ENCODE data around the gene LPCAT1.
A peak's percentile ranks its signal among the peaks of the same experiment; 100 is the strongest.

Gene LPCAT1

DNA sequence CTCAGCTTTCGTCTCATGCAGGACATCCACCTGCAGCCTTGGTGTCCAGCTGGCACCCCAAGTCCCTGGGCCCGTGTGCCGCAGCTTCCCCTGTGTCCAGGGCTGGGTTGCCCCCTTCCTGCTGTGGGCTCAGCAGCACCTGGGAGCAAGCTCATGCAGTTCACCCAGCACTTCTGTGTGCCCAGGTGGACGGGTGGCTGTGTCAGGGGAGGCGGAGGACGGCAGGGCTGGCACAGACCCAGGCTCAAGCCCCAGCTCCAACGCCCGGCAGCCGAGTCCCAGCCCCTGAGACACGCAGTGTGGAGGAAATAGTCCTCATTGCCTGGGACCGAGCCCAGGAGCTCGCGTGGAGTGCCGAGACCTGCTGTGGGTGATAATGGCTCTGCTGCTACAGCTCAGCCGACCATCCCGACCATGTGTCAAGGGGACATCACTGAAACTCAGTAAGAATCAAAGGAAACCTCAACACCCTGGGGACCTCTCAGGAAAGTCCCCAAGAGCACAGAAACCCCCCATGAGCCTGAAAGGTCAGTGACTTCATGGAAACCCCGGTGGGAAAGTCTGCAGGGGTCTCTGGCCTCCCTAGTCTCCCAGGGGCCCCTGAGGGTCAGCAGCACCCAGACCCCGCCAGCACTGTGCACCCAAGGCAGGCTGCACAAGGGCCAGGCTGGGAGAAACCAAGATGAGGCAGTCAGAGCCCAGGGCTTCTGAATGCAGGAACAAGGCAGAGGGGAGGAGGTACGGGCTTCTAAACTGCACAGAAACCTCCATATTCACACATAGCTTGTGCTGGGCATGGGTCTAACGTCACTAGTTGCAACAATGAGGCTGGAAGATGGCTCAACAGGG, 38.8 kb downstream of the LPCAT1 start:
- Mint-ChIP-seq H3K9me3 (no peaks in the 10 kb centered on the region), H3K27me3 (no peaks in the 10 kb centered on the region), H3K4me3 (no peak overlapping the region), H3K36me3 (ENCODE audit: low read depth) (peaks cover 75% of the 10 kb centered on the region), H3K4me1 (ENCODE audit: low read depth) (peaks cover 38% of the 10 kb centered on the region), H3K27ac (peak overlapping the region; percentile 81)
- no peak for DNase-seq

DNA sequence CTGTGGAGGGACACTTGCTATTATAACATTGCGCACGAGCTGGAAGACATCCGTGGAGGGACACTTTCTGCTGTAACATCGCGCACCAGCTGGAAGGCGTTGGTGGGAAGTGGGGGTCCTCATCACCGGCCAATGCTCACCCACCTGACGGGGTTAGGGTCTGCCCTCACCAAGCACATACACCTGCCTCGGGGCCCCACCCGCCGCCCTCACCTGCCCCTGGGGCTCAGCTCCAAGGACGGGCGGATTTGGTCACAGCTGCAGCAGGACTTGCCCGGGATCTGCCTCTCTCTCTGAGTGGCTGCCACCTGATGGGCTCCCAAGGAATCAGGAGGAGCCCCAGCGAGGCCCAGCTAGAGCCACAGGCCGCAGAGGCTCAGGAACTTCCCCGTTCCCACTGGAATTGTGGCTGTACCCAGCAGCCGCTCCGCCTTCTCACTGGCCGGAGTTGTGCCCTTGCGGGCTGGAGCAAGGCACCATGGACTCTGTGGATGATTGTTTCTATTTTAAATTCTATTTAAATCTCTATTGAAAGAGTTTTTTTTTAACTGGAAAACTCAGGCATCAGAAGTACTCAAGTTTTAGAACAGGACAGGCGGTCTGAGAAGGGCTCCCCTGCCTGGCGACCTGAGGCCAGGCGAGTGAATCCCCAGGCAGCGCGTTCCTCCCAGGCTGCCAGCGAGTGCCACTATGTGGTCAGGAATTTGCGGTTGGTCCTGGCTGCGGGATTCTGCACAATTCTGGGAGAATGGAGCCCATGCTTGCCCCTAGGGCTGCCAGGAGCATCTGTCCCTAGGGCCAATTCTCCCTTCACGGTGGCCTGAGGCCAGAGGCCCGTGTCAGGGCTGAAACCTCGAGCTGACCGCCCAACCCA, 39.7 kb downstream of the LPCAT1 start:
- Mint-ChIP-seq H3K27ac (no peak overlapping the region), H3K9me3 (no peaks in the 10 kb centered on the region), H3K4me1 (ENCODE audit: low read depth) (peaks cover 32% of the 10 kb centered on the region), H3K27me3 (no peaks in the 10 kb centered on the region), H3K4me3 (no peak overlapping the region), H3K36me3 (ENCODE audit: low read depth) (peaks cover 72% of the 10 kb centered on the region)
- no peak for DNase-seq

DNA sequence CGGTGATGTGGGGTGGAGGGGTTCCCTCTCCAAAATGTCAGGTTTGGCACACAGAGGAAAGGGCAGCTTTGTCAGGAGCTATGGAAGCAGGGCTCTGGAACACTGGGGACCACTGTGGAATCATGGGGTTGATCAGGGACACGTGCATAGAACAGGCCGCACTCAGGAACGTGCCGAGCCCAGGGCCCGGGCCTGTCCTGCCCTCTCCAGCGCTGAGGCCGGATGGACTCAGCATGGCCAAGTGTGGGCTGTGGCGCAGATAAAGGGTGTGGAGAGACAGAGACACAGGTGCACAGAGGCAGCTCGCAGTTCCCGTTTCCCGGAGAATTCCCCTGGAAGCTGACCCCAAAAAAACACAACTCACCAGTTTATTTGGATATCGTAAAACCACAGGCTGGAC, 40.7 kb downstream of the LPCAT1 start:
- H3K4me3 Mint-ChIP-seq: no peak overlapping the region
- no peak for DNase-seq

DNA sequence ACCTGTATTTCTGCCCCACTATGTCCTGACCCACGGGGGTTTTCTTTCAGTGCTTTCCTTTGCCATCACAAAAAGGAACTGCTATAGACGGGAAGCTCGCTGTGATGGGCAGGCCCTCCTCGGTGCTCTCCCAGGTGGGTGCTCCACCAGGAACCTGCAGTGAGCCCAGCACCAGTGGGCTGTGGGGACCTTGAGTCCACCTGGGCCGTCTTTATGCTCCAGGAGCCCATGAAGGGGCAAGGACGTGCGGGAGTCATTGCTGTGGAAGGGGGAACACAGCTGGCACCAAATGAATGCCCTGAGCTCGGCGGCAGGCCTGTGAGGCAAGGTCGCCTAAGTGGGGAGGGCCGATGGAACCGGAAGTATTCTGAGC, 41.8 kb downstream of the LPCAT1 start:
- H3K9me3 Mint-ChIP-seq: no peaks in the 10 kb centered on the region
- peak overlapping the region; percentile 52 for H3K27ac Mint-ChIP-seq
- H3K4me3 Mint-ChIP-seq: no peak overlapping the region
- H3K4me1 Mint-ChIP-seq (ENCODE audit: low read depth): peaks cover 12% of the 10 kb centered on the region
- H3K27me3 Mint-ChIP-seq: no peaks in the 10 kb centered on the region
- DNase-seq: no peak
- H3K36me3 Mint-ChIP-seq (ENCODE audit: low read depth): peaks cover 72% of the 10 kb centered on the region

More for the DNA sequence above, 40.7 kb downstream of the LPCAT1 start:
- no peaks in the 10 kb centered on the region for H3K27me3 Mint-ChIP-seq
- H3K4me1 Mint-ChIP-seq (ENCODE audit: low read depth): peaks cover 22% of the 10 kb centered on the region
- no peak overlapping the region for H3K27ac Mint-ChIP-seq
- H3K36me3 Mint-ChIP-seq (ENCODE audit: low read depth): peaks cover 74% of the 10 kb centered on the region
- no peaks in the 10 kb centered on the region for H3K9me3 Mint-ChIP-seq

DNA sequence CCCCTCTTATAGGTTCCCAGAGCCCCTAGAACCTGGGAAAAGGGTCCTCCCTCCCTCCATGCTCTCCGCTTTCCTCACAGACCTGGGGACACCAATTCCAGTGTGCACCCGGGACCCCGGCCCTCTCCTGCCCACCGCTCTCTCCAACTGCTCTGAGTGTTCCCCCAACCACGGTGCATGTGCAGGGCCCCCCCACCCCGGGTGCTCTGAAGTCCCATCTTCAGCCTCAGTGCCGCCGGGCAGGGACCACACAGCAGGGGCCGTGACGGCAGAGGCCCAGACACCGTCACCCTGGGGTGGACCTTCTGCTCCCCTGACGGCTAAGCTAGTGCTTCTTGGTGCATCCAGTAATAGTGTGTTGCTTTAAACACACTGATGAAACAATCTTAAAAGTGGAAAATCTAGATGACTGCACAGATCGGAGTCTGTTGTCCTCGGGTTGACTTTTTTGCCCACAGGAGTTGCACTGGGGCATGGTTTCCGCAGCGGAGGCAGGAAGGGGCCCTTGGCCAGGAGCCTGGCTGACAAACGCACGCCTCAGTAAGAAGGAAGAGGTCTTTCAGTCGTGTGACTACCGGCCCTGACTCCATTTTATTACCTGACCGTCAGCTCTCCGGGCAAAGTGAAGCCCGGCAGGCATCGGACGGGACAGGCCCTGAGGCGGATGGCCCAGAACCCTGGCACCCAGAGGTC, 42.3 kb downstream of the LPCAT1 start:
- Mint-ChIP-seq H3K9me3 (no peaks in the 10 kb centered on the region), H3K4me1 (ENCODE audit: low read depth) (peaks cover 12% of the 10 kb centered on the region), H3K36me3 (ENCODE audit: low read depth) (peaks cover 72% of the 10 kb centered on the region), H3K27me3 (no peaks in the 10 kb centered on the region), H3K4me3 (no peak overlapping the region), H3K27ac (no peak overlapping the region)
- no peak for DNase-seq

DNA sequence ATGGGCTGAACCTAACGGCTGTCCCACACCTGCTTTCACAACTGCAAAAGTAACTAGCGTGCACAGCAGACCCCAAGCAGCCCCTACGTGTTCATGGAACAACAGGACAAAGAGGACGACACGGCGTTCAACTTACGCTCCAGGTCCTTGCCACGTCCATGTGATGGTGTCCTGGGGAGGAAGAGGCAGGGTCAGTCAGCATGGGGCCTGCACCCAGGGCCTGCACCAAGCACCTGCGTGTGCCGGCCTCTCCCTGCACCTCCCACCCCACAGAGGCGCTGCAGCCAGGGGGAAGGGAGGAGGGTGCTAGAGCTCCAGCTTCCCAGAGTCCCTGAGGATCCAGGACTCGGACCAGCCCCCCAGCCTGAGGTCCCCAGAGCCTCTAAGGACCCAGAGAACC, 43.0 kb downstream of the LPCAT1 start:
- H3K9me3 Mint-ChIP-seq: no peaks in the 10 kb centered on the region
- H3K4me3 Mint-ChIP-seq: no peak overlapping the region
- peaks cover 12% of the 10 kb centered on the region for H3K4me1 Mint-ChIP-seq (ENCODE audit: low read depth)
- H3K27ac Mint-ChIP-seq: no peak overlapping the region
- H3K36me3 Mint-ChIP-seq (ENCODE audit: low read depth): peaks cover 72% of the 10 kb centered on the region
- no peaks in the 10 kb centered on the region for H3K27me3 Mint-ChIP-seq
- DNase-seq: no peak

DNA sequence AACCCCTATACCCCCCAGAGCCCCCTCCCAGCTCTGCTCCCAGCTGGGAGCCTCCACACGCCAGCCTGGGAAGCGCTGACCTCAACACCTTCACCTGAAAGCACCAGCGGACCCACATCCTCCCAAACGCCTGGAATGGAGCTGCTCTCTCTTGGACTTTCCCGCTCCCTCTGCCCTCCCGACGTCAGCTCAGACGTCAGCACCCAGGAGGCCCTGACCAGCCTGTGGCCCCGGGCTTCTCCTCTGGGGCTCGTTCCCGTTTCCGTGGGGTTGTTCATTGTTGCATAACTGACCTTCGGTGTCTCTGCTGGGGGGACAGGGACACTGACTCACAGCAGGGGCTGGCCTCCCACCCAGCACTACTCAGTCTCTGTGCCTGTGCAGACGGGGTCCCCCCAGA, 43.5 kb downstream of the LPCAT1 start:
- H3K36me3 Mint-ChIP-seq (ENCODE audit: low read depth): peaks cover 72% of the 10 kb centered on the region
- no peak overlapping the region for H3K4me3 Mint-ChIP-seq
- no peaks in the 10 kb centered on the region for H3K9me3 Mint-ChIP-seq
- H3K4me1 Mint-ChIP-seq (ENCODE audit: low read depth): peaks cover 12% of the 10 kb centered on the region
- peak overlapping the region; percentile 17 for H3K27ac Mint-ChIP-seq
- no peaks in the 10 kb centered on the region for H3K27me3 Mint-ChIP-seq
- no peak for DNase-seq

DNA sequence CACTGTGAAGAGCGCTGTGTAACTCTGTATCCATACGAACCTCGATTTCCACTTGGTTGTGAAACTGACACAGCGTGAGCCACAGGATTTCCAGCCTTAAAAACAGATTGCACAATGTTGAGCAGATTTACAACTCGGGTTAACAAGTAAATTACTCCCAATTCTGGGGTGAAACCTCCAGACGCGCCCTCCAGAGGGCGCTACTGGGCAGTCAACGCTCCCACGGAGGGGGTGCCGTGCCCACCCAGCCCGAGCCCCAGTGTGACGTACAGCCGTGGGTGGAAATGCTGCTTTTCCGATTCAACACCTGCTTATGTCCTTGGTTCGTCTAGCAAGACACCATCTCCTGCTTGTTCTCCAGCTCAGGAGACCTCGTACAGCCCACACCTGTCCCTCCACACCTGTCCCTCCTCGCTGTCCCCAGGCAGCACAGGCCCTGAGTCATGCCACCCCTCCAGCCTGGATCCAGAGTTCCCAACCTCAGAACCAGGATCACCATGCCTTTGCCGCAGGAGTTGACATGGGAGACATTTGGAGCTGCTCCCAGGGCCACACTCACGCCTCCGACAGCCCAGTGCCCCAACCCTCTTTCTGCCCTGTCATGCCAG, 44.1 kb downstream of the LPCAT1 start:
- Mint-ChIP-seq H3K9me3 (no peaks in the 10 kb centered on the region), H3K36me3 (ENCODE audit: low read depth) (peaks cover 73% of the 10 kb centered on the region), H3K27ac (no peak overlapping the region), H3K4me1 (ENCODE audit: low read depth) (peaks cover 8% of the 10 kb centered on the region), H3K27me3 (no peaks in the 10 kb centered on the region), H3K4me3 (no peak overlapping the region)
- DNase-seq: peak; percentile 67

DNA sequence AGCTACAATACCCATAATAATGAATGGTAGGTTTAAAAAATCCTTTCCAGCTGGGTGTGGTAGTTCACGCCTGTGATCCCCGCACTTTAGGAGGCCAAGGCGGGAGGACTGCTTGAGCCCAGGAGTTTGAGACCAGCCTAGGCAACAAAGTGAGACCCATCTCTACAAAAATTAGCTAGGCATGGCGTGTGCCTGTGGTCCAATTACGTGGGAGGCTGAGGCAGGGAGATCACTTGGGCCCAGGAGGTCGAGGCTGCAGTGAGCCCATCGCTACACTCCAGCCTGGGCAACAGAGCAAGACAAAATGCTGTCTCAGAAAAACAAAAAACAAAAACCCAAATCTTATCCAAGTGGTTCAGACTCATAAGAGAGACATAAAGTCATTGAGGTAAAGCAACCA, 44.7 kb downstream of the LPCAT1 start:
- Mint-ChIP-seq H3K4me1 (ENCODE audit: low read depth) (peaks cover 8% of the 10 kb centered on the region), H3K27ac (no peak overlapping the region), H3K4me3 (no peak overlapping the region), H3K36me3 (ENCODE audit: low read depth) (peaks cover 79% of the 10 kb centered on the region), H3K9me3 (no peaks in the 10 kb centered on the region), H3K27me3 (no peaks in the 10 kb centered on the region)
- DNase-seq: no peak

DNA sequence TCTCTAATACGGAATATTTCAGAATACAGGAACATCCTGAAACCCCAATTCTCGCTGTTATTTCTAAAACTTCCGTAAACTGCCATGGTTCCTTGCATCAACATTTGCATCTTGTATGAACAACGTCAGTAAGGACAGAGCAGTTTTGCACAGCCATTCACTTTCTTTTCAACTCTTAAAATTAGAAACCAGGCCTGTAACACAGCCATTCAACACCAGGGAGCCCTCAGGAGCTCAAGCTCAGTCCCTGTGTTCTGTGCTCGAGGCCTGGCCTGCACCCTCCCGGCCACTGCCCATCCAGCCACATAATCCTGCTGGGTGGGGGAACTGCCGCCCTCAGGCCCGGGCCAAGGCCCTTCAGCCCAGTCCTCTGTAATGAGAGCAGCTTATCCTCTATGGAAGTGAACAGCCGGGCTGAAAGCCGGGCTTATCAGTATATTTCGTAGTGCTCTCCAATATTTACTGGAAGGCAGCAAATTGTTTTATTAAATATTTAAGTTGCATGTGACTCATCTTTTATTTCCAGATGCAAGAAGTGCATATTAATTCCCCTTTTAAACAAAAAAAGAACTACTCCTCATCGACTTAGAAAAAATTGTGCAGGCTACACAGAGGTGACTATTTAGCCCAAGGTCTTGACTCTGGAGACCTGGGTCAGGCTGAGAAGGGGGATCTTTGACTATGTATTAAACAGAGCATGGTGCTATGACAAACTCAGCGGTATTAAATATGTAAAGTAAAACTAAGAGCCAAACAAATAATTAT, 45.3 kb downstream of the LPCAT1 start:
- peaks cover 84% of the 10 kb centered on the region for H3K36me3 Mint-ChIP-seq (ENCODE audit: low read depth)
- H3K27me3 Mint-ChIP-seq: no peaks in the 10 kb centered on the region
- no peak overlapping the region for H3K4me3 Mint-ChIP-seq
- H3K4me1 Mint-ChIP-seq (ENCODE audit: low read depth): peaks cover 8% of the 10 kb centered on the region
- H3K27ac Mint-ChIP-seq: no peak overlapping the region
- DNase-seq: no peak
- H3K9me3 Mint-ChIP-seq: no peaks in the 10 kb centered on the region

DNA sequence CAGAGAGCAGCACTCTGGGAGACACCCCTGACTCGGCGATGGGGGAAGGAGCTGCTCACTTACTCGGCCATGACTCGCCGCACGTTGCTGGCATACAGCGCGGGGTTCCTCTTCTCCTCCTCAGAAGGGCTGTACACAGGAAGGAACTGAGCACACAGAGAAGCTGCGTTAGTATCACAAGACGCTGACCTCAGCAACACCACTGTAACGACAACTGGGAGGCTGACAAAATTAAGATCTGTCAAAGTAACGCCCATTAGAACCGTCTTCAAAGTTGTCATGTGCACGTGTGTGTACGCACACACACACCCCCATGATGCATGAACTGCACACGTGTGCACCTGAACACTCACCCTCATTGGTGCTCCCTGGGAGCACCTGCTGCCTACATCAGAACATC, 46.4 kb downstream of the LPCAT1 start:
- Mint-ChIP-seq H3K36me3 (ENCODE audit: low read depth) (peaks cover 86% of the 10 kb centered on the region), H3K4me3 (no peak overlapping the region), H3K27ac (no peak overlapping the region), H3K4me1 (ENCODE audit: low read depth) (peaks cover 8% of the 10 kb centered on the region), H3K9me3 (no peaks in the 10 kb centered on the region), H3K27me3 (no peaks in the 10 kb centered on the region)
- no peak for DNase-seq

DNA sequence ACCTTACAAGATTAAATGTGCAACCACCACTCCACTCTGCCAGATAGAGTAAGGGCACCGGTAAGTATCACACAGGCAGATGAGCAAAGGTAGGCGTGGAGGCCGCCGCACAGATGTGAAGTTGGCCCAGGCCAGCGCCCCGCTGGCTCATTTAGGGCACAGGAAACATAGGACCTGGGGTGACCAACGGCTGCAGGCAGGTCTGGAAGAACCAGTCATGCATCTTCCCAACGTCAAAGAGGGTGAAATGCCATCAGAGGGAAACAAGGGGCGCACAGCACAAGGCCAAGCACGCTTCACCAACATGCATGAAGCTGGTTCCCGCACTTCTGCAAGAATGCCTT, 46.8 kb downstream of the LPCAT1 start:
- Mint-ChIP-seq H3K36me3 (ENCODE audit: low read depth) (peaks cover 87% of the 10 kb centered on the region), H3K27ac (no peak overlapping the region), H3K9me3 (no peaks in the 10 kb centered on the region)

DNA sequence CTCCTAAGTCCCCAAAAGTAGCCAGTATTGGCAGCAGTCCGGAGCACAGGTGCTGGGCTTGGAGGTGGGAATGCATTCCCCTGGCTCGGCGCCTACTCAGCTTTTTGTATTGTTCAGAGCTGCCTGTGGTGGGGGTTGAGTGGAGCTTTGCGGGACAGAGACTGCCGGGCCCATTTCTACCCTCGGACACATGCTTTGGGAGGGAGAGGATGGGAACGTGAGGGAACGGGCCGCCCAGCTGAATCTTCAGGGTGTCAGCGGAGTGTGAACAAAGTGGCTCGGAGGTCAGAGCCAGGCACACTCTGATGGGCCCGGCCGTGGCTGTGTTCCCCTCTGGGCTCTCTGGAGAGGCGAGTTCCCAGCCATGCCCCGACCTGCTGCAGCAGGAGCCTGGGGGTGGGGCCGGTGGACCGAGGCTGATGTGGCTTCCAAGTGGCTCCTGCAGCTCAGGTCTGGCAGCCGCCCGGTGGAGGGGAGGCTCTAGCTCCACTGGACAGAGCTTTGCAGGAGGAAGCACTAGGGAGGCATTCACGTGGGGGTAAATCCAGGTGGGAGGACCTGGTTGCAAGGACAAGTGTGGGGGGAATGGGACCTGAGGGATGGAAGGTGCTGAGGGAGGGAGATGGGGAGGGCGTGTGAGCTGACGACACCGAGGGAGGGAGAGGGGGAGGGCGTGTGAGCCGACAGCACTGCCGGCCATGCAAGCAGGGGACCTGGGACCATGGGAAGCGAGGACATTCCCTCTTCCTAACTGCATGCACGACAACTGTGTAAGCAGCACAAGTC, 47.4 kb downstream of the LPCAT1 start:
- peak; percentile 23 for DNase-seq
- no peak overlapping the region for H3K4me3 Mint-ChIP-seq
- no peaks in the 10 kb centered on the region for H3K9me3 Mint-ChIP-seq
- no peak overlapping the region for H3K27ac Mint-ChIP-seq
- peaks cover 88% of the 10 kb centered on the region for H3K36me3 Mint-ChIP-seq (ENCODE audit: low read depth)
- peaks cover 8% of the 10 kb centered on the region for H3K4me1 Mint-ChIP-seq (ENCODE audit: low read depth)
- H3K27me3 Mint-ChIP-seq: no peaks in the 10 kb centered on the region

More for the DNA sequence above, 46.8 kb downstream of the LPCAT1 start:
- no peak for DNase-seq
- Mint-ChIP-seq H3K27me3 (no peaks in the 10 kb centered on the region), H3K4me3 (no peak overlapping the region), H3K4me1 (ENCODE audit: low read depth) (peaks cover 8% of the 10 kb centered on the region)
